Measurements from ENCODE around the gene PDE6A.

Gene PDE6A

DNA sequence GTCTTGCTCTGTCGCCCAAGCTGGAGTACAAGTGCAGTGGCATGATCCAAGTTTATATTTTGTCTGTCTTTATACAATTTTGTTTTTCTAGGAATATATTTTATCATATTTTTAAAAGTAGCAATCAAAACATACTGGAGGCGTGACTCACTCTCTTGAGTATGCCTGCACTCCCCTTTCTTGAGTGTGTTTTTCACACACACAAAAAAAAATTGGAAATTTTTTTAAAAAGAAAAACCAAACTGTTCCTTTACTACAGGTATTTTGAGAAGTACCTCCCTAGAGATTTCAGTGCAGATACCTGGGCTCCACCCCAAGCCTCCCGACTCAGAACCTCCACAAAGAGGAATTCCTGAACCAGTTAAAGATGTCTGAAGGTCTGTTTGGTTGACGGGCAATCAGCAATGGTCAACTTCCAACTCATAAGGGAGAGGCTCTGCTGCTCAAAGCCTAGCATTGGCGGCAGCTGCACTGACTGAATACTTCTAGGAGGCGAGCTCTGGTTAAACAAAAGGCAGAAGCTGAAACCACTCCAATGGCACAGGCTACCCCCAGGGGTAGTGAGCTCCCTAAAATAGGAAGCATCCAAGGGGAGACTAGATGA is 27.4 kb downstream of the PDE6A start:
- H3K27me3 ChIP-seq (ENCODE audit: control insufficient read depth, low read length) = peaks cover 8% of the 10 kb centered on the region; the same call in 1 of the 2 replicates
- H3K9me3 ChIP-seq (ENCODE audit: control insufficient read depth, insufficient read depth, low read length) = no peaks in the 10 kb centered on the region
- H4K20me1 ChIP-seq (ENCODE audit: control insufficient read depth, insufficient read depth, low read depth, low read length) = no peaks in the 10 kb centered on the region
- H3K79me2 ChIP-seq (ENCODE audit: control insufficient read depth, low read length) = no peaks in the 10 kb centered on the region
- no peak overlapping the region for H3K27ac ChIP-seq (ENCODE audit: low read depth, low read length)
- H3K4me2 ChIP-seq (ENCODE audit: low read length) = no peak overlapping the region
- H3F3A ChIP-seq (ENCODE audit: control insufficient read depth, insufficient read depth) = no peaks in the 10 kb centered on the region
- H3K9me2 ChIP-seq (replicated peaks; ENCODE audit: control insufficient read depth, low read length) = no peaks in the 10 kb centered on the region
- no peaks in the 10 kb centered on the region for H3K36me3 ChIP-seq (ENCODE audit: control insufficient read depth, low read length)
- H3K4me1 ChIP-seq (ENCODE audit: control insufficient read depth, low read length) = peaks cover 8% of the 10 kb centered on the region
- TF ChIP-seq EZH2phosphoT487 (IDR thresholded peaks at IDR 0.05; ENCODE audit: borderline replicate concordance, low read length) = no peak
- H3K4me3 ChIP-seq (ENCODE audit: low read length) = no peak overlapping the region

DNA sequence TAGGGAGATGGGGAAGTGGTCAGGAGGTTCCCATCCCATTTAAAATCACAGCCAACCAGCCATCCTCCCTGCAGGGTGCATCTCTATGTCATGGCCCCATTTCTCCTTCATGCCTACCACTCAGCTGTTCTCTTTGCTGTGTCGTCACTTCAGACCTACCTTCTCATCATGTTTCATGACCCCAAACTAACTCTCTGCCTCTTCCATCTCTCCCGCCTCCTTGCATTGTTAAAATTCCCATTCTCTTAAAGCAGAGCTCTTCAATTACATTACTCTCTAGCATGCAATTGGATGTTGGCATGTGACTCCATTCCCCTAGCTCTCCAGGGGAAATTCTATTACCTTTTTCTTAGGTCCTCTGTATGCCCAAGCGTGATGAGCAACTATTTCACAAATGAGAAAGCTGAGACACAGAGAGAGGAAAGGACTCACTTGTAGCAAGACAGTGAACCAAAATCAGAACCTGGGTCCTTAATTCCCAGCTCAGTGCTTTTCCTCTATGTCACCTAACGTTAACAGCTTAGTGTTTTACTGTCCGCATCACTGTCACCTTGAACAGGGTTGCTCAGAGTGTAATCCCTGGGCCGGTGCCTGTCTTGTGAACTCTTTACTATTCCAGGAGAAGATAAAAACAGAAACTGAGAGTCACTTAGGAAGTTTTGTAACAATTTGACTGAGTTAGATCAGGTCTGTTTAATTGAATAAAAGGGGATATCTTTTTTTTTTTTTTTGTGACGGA is 28.1 kb downstream of the PDE6A start:
- no peak overlapping the region for H3K4me2 ChIP-seq (ENCODE audit: low read length)
- H3K9me2 ChIP-seq (replicated peaks; ENCODE audit: control insufficient read depth, low read length) = no peaks in the 10 kb centered on the region
- TF ChIP-seq, protein P1, sequence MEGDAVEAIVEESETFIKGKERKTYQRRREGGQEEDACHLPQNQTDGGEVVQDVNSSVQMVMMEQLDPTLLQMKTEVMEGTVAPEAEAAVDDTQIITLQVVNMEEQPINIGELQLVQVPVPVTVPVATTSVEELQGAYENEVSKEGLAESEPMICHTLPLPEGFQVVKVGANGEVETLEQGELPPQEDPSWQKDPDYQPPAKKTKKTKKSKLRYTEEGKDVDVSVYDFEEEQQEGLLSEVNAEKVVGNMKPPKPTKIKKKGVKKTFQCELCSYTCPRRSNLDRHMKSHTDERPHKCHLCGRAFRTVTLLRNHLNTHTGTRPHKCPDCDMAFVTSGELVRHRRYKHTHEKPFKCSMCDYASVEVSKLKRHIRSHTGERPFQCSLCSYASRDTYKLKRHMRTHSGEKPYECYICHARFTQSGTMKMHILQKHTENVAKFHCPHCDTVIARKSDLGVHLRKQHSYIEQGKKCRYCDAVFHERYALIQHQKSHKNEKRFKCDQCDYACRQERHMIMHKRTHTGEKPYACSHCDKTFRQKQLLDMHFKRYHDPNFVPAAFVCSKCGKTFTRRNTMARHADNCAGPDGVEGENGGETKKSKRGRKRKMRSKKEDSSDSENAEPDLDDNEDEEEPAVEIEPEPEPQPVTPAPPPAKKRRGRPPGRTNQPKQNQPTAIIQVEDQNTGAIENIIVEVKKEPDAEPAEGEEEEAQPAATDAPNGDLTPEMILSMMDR (IDR thresholded peaks at IDR 0.05; ENCODE audit: low read depth, low read length, poor library complexity, severe bottlenecking) = no peak
- no peak for TF ChIP-seq EZH2phosphoT487 (IDR thresholded peaks at IDR 0.05; ENCODE audit: borderline replicate concordance, low read length)
- H3K79me2 ChIP-seq (ENCODE audit: control insufficient read depth, low read length) = no peaks in the 10 kb centered on the region
- H3K4me3 ChIP-seq (ENCODE audit: low read length) = no peak overlapping the region
- H4K20me1 ChIP-seq (ENCODE audit: control insufficient read depth, insufficient read depth, low read depth, low read length) = no peaks in the 10 kb centered on the region
- no peaks in the 10 kb centered on the region for H3K9me3 ChIP-seq (ENCODE audit: control insufficient read depth, insufficient read depth, low read length)
- H3K4me1 ChIP-seq (ENCODE audit: control insufficient read depth, low read length) = peaks cover 8% of the 10 kb centered on the region
- no peak overlapping the region for H3K27ac ChIP-seq (ENCODE audit: low read depth, low read length)
- peaks cover 10% of the 10 kb centered on the region; the same call in 1 of the 2 replicates for H3K27me3 ChIP-seq (ENCODE audit: control insufficient read depth, low read length)
- no peaks in the 10 kb centered on the region for H3F3A ChIP-seq (ENCODE audit: control insufficient read depth, insufficient read depth)
- no peaks in the 10 kb centered on the region for H3K36me3 ChIP-seq (ENCODE audit: control insufficient read depth, low read length)

DNA sequence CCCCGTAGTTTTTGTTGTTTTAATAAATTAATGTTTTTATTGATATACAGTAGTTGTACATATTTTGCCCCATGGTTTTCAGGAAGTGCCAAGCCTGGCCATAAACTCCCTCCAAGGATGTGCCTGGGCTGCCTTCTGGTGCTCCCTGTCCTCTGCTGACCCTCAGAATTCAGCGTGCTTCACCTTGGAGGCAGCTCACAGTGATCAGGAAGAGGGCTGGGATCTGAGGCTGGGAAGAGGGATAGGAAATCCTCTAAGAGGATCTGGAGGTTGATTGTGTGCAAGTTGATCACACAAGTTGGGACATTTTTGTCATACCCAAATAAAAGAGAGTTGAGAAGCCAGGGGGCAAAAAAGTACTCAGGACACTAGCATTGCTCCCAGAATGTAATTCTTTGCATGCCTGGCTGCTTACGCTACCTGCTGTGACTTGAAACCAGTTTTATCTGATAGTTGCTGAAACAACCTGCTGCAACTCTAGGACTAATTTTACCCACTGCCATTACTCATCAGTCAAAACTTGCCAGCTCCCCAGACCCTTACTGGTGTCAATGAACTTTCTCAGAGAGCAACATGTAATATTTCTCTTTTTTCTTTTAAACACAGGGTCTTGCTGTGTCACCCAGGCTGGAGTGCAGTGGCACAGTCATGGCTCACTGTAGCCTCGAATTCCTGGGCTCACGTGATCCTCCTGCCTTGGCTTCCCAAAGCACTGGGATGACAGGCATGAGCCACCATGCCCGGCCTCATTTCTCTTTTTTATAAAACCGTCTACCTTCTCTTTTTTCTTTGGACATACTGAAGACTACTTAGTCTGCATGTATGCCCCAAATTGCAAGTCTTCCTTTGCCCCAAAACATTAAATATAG is 29.0 kb downstream of the PDE6A start:
- no peak overlapping the region for H3K4me2 ChIP-seq (ENCODE audit: low read length)
- no peaks in the 10 kb centered on the region for H3K79me2 ChIP-seq (ENCODE audit: control insufficient read depth, low read length)
- peaks cover 8% of the 10 kb centered on the region for H3K4me1 ChIP-seq (ENCODE audit: control insufficient read depth, low read length)
- H3K27ac ChIP-seq (ENCODE audit: low read depth, low read length) = no peak overlapping the region
- no peaks in the 10 kb centered on the region for H3K9me3 ChIP-seq (ENCODE audit: control insufficient read depth, insufficient read depth, low read length)
- no peaks in the 10 kb centered on the region for H3K36me3 ChIP-seq (ENCODE audit: control insufficient read depth, low read length)
- TF ChIP-seq EZH2phosphoT487 (IDR thresholded peaks at IDR 0.05; ENCODE audit: borderline replicate concordance, low read length) = no peak
- TF ChIP-seq, protein P1 (IDR thresholded peaks at IDR 0.05; ENCODE audit: low read depth, low read length, poor library complexity, severe bottlenecking) = no peak
- H4K20me1 ChIP-seq (ENCODE audit: control insufficient read depth, insufficient read depth, low read depth, low read length) = no peaks in the 10 kb centered on the region
- no peak overlapping the region for H3K4me3 ChIP-seq (ENCODE audit: low read length)
- H3K27me3 ChIP-seq (ENCODE audit: control insufficient read depth, low read length) = peaks cover 16% of the 10 kb centered on the region
- no peaks in the 10 kb centered on the region for H3F3A ChIP-seq (ENCODE audit: control insufficient read depth, insufficient read depth)
- no peaks in the 10 kb centered on the region for H3K9me2 ChIP-seq (replicated peaks; ENCODE audit: control insufficient read depth, low read length)

Data from DOHH2 (cell line).